OCI-LY1 (cell line): ENCODE data around the gene EFCAB7.

ENCODE experiments used
- EZH2 ChIP-seq: fragments of 200-600 bp; sonication (generic), shearing (Covaris generic); IDR thresholded peaks from 2 replicates; pipeline ENCODE4 v1.8.0; 2017; ENCODE audit warnings: borderline replicate concordance, mixed run types, mild to moderate bottlenecking, antibody characterized with exemption, low read length, moderate library complexity, mixed read lengths
- TF ChIP-seq, protein P1 (sequence below): fragments of 200-600 bp; sonication (generic), shearing (Covaris generic); IDR thresholded peaks from 2 replicates; pipeline ENCODE4 v1.5.1; 2017; ENCODE audit warnings: mild to moderate bottlenecking, antibody characterized with exemption, low read length, moderate library complexity, mixed read lengths

DNA sequence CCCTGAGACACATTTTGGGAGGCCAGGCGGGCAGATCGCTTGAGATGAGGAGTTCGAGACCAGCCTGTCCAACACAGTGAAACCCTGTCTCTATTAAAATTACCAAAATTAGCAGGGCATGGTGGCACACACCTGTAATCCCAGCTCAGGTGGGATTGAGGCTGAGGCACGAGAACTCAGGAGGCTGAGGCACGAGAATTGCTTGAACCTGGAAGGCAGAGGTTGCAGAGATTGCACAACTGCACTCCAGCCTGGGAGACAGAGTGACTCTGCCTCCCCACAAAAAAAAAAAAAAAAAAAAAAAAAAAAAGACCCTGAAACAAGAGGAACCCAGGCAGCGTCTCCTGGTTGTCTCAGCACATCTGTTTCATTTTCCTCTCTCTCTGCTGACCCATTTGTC, 94.1 kb downstream of the EFCAB7 start:
- TF ChIP-seq, protein P1, sequence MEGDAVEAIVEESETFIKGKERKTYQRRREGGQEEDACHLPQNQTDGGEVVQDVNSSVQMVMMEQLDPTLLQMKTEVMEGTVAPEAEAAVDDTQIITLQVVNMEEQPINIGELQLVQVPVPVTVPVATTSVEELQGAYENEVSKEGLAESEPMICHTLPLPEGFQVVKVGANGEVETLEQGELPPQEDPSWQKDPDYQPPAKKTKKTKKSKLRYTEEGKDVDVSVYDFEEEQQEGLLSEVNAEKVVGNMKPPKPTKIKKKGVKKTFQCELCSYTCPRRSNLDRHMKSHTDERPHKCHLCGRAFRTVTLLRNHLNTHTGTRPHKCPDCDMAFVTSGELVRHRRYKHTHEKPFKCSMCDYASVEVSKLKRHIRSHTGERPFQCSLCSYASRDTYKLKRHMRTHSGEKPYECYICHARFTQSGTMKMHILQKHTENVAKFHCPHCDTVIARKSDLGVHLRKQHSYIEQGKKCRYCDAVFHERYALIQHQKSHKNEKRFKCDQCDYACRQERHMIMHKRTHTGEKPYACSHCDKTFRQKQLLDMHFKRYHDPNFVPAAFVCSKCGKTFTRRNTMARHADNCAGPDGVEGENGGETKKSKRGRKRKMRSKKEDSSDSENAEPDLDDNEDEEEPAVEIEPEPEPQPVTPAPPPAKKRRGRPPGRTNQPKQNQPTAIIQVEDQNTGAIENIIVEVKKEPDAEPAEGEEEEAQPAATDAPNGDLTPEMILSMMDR = no peak
- TF ChIP-seq EZH2 = no peak
